ENCODE data around the gene NCOA4.
"Not testable (repeated sequence)": the region's sequence is repeated elsewhere in the genome, so short reads cannot be mapped to it uniquely, and the experiment has no call there.

NCOA4 gene

GRCh38 chr10:46030091-46030937, at the start of gene NCOA4:
Gene NCOA4, minus strand, starts transcription at chr10:46030623. Its CDS starts 13,943 bp downstream, at chr10:46016680.
- peak; percentile 97 for DNase-seq

- no peak for DNase-seq
These were observed 49.6 kb upstream of the NCOA4 start for GRCh38 chr10:46079831-46080585.

DNA sequence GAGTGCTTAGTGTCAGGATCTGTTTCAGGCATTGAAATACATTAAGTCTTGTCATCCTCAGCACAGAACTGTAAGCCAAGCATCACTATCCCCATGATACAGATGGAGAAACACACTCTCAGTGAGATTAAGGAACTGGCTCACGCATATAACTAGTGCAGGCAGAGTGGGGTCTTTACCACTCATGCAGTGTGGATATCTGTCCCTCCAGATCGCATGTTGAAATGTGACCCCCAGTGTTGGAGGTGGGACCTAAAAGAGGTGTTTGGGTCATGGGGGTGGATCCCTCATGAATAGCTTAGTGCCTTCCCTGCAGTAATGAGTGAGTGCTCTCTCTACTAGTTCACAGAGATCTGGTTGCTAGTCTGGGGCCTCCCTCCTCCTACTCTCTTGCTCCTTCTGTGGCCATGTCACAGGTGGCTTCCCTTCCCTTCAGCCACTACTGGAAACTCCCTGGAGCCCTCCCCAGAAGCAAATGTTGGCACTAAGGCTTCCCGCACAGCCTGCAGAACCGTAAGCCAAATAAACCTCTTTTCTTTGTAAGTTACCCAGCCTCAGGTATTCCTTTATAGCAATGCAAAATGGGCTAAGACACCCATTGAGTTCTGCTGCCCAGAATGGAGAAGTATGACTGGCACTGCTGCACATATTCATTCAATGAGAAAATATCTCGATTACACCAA, 47.4 kb upstream of the NCOA4 start:
- no peak for DNase-seq

DNA sequence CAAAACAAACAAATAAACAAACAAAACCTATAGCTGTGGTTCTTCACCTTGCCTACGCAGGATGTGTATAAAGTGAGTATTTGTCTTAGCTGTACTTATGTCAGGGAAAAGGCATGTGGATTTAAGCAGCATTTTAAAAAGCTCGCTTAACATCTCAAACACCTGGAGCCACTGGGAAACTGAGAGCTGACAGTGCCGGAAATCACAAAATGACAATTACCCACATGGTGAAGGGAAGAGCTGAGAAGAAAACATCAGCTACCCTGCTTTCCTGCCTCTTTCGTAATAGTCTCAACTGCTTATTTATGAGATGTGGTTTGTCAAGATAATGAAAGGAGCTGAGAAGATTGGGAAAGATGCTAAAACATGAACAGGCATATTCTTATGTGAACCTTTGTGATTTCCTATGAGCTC, 46.7 kb upstream of the NCOA4 start:
- no peak for DNase-seq

GRCh38 chr10:46075869-46076268, 45.4 kb upstream of the NCOA4 start:
- DNase-seq: no peak

DNA sequence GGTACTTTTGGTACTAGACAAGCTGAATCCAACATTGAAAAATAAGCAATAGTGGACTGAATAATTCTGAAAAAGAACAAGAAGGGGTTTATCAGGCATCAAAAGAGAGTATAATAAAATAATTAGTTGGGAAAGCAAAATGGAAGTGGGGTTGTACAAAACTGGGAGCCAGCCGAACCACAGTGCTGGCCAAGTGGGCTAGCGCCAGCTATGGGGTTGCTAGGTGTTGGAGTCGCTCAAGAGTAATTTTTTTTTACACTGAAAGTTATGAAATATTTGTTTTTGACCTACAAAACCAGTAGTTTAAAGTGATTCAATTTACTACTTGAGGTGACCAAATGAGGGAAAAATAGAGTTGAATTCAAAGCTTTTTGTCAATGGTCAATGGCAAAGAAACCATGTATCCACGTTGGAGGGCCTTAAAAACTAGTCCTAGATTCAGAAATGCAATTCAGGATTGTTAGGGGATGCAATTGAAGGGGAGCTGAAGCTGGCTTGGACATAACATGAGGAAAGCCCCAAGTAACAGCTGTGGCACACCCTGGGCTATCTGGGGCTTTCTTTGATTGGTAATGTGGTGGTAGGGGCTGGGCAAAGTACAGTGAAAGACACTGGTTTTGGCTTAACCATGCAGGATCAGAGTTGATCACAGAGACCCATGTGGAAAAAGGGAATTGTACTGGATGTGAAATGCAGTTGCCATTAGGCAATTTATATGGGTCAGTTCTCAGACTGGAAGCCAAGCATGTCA, 43.9 kb upstream of the NCOA4 start:
- DNase-seq: no peak

DNA sequence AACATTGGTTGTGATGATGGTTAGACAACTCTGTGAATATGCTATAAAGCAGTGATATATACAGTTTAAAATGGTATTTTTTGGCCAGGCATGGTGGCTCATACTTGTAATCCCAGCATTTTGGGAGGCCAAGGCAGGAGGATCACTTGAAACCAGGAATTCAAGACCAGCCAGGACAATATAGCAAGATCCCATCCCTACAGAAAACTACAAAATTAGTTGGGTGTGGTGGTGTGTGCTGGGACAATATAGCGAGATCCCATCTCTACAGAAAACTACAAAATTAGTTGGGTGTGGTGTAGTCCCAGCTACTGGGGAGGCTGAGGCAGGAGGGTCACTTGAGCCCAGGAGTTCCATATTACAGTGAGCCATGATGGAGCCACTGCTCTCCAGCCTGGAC, 43.1 kb upstream of the NCOA4 start:
- DNase-seq: no peak

- no peak for DNase-seq
These were observed 40.3 kb upstream of the NCOA4 start for GRCh38 chr10:46070749-46071148.

DNA sequence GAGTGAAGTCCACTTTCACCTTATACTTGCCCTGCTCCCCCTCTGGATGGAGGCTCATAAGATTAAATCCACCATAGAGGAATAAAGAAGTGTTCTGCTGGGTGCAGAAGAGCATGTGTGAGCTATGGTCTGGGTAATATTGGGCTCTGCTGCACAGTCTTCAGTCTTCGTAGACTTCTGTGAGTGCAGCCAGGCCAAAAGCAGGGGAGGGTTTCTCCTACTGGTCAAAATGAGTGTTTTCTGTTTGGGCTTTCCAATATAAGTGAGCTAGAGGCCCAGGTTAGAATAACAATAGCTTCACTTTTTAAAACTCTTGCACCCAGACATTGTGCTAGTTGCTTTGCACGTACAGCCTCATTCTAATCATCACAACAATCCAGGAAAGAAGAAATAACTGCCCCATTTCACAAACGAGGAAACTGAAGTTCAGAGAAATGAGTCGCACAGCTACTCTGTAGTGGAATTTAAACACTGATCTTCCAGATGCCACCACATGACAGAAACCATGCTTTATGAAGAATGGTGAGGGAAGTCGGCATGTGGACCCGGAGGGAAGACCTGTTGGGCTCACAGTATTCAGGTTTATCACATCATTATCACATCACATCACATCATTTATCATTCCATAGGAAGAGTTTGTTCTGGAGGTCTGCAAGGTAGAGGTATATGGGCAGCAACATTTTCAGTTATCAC, 39.5 kb upstream of the NCOA4 start:
- DNase-seq: no peak

DNA sequence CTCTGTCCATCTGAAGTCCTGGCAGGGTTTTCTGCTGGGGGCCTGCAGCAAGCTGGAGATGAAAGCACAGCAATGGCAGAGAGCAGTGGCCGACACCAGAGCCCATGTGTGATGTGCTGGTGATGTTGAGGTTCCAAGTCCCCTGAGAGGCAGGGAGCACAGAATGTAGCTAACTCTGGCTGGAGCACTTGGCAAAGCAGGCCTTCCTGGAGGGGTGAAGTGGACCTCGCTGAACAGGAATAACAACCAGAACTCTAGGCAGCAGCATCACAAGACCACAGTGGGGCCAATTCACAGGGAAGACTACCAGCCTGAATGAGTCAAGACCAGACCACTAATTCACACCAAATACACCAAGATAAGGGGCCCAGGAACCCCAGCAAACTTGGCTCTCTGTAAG, 38.5 kb upstream of the NCOA4 start:
- DNase-seq: no peak

DNA sequence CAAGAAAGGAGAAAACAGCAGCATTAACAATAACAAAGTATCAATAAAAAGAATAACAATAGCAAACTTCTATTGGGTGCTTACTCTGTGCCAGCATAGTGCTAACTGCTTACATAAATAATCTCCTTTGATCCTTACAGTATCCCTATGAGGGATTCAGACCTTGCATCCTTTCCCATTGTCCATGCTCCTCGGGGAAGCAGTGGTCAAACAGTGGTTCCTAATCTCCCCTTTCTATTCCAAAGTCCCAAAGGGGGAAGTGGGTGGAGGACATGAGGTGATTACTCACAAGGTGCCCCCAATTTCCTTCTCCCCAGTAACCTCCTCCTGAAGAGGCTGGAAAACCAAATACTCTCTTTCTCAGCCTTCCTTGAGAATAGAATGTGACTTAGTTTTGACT, 37.7 kb upstream of the NCOA4 start:
- no peak for DNase-seq

- no peak for DNase-seq
These were observed 33.9 kb upstream of the NCOA4 start for GRCh38 chr10:46064269-46064817.

- DNase-seq: no peak
These were observed 32.5 kb upstream of the NCOA4 start for GRCh38 chr10:46062723-46063428.

DNA sequence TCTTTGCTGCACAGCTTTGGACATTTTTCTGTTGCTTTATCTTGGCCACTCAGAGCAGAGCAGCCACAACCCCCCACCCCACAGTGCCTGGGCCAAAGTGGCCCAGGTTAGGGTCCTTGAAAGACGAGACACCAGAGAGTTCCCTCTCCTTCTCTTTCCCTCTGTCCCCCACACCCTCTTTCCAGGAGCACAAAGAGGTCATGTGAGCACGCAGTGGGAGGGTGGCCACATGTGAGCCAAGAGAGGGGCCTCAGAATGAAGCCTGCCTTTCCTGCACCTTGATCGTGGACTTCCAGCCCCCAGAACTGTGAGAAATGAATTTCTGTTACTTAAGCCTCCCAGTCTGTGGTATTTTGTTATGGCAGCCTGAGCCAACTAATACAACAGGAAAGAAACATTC, 30.3 kb upstream of the NCOA4 start:
- DNase-seq: no peak

DNA sequence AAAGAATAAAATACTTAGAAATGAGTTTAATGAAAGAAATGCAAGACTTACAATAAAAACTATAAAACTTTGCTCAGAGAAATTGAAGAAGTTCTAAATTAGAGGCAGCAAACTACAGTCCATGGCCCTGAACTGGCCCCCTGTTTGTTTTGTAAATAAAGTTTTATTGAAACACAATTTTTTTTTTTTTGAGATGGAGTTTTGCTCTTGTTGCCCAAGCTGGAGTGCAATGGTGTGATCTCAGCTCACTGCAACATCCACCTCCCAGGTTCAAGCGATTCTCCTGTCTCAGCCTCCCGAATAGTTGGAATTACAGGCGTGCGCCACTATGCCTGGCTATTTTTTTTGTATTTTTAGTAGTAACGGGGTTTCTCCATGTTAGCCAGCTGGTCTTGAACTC, 27.5 kb upstream of the NCOA4 start:
- DNase-seq: not testable (repeated sequence)

DNA sequence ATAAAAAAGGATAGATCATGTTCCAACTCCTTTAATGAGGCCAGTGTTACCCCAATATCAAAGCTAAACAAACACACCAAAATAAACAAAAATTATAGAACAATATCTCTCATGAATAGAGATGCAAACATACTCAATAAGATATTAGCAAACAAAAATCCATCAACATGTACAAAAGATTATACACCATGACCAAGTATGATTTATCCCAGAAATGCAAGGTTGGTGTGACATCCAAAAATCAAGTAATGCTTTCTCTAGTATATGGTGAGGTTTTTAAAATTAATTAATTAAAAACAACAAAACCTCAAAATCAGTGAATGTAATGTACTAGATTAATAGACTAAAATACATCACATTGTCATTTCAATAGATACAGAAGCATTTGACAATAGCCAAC, 26.6 kb upstream of the NCOA4 start:
- DNase-seq: no peak

GRCh38 chr10:46055771-46056170, 25.3 kb upstream of the NCOA4 start:
- DNase-seq: no peak

GRCh38 chr10:46053534-46054434, 23.4 kb upstream of the NCOA4 start:
- DNase-seq: no peak

DNA sequence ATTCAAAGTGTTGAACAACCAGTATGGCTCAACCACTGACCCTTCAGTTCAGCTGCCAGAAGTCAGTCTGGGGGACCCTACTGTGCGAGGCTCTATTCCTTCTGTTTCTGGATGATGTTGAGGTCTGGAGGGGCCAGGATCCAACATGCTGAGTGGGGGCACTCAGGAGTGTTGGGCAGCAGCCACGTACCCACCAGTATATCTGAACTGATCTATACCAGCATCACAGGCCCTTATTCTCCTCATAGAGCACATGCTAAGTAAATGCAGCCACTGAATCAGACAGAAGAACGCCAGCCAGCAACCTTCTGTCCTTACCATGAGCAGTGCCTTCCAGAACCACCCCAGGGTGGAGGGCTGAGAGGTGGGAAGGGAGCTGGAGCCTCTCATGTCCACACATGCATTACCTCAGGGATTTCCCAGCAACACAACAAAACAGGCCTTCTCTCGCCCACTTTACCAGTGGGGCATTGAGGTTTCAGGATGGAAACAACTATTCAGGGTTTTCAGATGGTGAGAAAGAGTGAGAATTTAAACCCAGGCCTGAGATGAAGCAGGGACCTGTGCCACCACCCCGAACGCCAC, 22.5 kb upstream of the NCOA4 start:
- DNase-seq: no peak
